Sigmoid colon (tissue), 4 donors: ENCODE data around the gene OR14I1.

ENCODE experiments used
- EP300 ChIP-seq, 4 donors: sonication (generic); formaldehyde crosslinking; IDR thresholded peaks; one replicate each; pipeline ENCODE4 v1.6.1; 2017; ENCODE audit warnings: antibody characterized with exemption in 4 of 4
- POLR2A ChIP-seq, 2 donors: fragments of 450-650 bp; IDR thresholded peaks; one replicate each; pipeline ENCODE4 v1.6.1; 2016; ENCODE audit warnings: antibody characterized with exemption in 2 of 2, mild to moderate bottlenecking in 2 of 2, moderate library complexity in 2 of 2
- POLR2AphosphoS5 ChIP-seq, 4 donors: sonication (generic); formaldehyde crosslinking; IDR thresholded peaks; one replicate each; pipeline ENCODE4 v1.6.1; 2017; ENCODE audit warnings: antibody characterized with exemption in 4 of 4
- TF ChIP-seq, protein P1 (sequence below), 4 experiments: fragments of 450-650 bp in 3 of 4; fragments of 200-600 bp in 1 of 4; IDR thresholded peaks; one replicate each; pipeline ENCODE4 v1.5.1; 2016 to 2019; ENCODE audit warnings: antibody characterized with exemption in 4 of 4, mild to moderate bottlenecking in 3 of 4, moderate library complexity in 2 of 4

DNA sequence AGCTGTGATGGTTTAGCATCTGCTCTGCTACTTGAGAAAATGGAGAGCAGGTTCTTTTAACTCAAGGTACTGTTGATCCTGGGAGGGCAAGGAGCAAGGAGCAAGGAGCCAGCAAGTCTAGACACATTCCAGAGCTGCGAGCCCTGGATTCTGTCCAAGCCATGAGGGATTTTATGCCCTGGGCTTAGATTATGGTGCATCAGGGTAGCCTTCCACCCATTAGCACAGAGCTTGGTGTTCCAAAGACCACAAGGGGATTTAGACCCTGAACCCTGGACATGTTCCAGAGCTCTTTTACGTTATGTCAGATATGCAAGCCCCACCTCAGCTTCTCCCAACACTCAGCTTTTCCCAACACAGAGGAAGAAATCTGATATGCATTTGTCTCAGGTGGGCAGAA, 2.0 kb upstream of the OR14I1 start:
- TF ChIP-seq, protein P1, sequence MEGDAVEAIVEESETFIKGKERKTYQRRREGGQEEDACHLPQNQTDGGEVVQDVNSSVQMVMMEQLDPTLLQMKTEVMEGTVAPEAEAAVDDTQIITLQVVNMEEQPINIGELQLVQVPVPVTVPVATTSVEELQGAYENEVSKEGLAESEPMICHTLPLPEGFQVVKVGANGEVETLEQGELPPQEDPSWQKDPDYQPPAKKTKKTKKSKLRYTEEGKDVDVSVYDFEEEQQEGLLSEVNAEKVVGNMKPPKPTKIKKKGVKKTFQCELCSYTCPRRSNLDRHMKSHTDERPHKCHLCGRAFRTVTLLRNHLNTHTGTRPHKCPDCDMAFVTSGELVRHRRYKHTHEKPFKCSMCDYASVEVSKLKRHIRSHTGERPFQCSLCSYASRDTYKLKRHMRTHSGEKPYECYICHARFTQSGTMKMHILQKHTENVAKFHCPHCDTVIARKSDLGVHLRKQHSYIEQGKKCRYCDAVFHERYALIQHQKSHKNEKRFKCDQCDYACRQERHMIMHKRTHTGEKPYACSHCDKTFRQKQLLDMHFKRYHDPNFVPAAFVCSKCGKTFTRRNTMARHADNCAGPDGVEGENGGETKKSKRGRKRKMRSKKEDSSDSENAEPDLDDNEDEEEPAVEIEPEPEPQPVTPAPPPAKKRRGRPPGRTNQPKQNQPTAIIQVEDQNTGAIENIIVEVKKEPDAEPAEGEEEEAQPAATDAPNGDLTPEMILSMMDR (IDR thresholded peaks at IDR 0.05) = no peak
- TF ChIP-seq POLR2A (IDR thresholded peaks at IDR 0.05) (no peak), POLR2AphosphoS5 (IDR thresholded peaks at IDR 0.05) (no peak), EP300 (IDR thresholded peaks at IDR 0.05) (no peak)
